ENCODE data around the gene MXD1.

GRCh38 chr2:69955029-69955428 is 40.1 kb downstream of the MXD1 start:
- TF ChIP-seq POLR2AphosphoS5 (IDR thresholded peaks at IDR 0.05; ENCODE audit: insufficient read depth, low read depth, low read length), result no peak
- TF ChIP-seq CTCF (IDR thresholded peaks at IDR 0.05; ENCODE audit: extremely low read depth in 1 of 2, insufficient read depth in 1 of 2, low read depth in 1 of 2, low read length in 2 of 2), result no peak
- TF ChIP-seq POLR2A (IDR thresholded peaks at IDR 0.05; ENCODE audit: low read depth, low read length), result no peak
- no peak for TF ChIP-seq JUN (IDR thresholded peaks at IDR 0.05; ENCODE audit: borderline replicate concordance, insufficient read depth, insufficient read length, low read depth)
- TF ChIP-seq, protein P1, sequence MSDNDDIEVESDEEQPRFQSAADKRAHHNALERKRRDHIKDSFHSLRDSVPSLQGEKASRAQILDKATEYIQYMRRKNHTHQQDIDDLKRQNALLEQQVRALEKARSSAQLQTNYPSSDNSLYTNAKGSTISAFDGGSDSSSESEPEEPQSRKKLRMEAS (IDR thresholded peaks at IDR 0.05; ENCODE audit: insufficient read depth, insufficient read length), result no peak

Measured in endothelial cell of umbilical vein (primary cell).